Breast epithelium (tissue), 4 donors: Measurements from ENCODE around the gene TIAM2. TPM values are rescaled to one million over a fixed set of nuclear protein-coding genes. Genes with fewer than 3 reads are reported as not detected.
A peak's percentile ranks its signal among the peaks of the same experiment; 100 is the strongest.

Source experiments
- DNase-seq, 2 donors: peaks; one replicate each; pipeline ENCODE4 v3.0.0-alpha.2; 2019; ENCODE audit warnings: low spot score in 2 of 2
- H3K27ac ChIP-seq, 2 donors: fragments of 200-600 bp; sonication (generic) in 1 of 2; one replicate each; pipeline ENCODE4 v1.5.1; 2016 to 2019; ENCODE audit warnings: mild to moderate bottlenecking in 1 of 2
- H3K27me3 ChIP-seq, 2 donors: fragments of 200-600 bp; sonication (generic) in 1 of 2; one replicate each; pipeline versions ENCODE4 v1.5.1 to v1.6.0; 2017 to 2019; ENCODE audit warnings: control low read depth in 1 of 2, mild to moderate bottlenecking in 1 of 2
- H3K36me3 ChIP-seq: fragments of 200-600 bp; one replicate; pipeline ENCODE4 v1.5.1; 2019
- H3K4me1 ChIP-seq, 2 donors: fragments of 200-600 bp; sonication (generic); one replicate each; pipeline ENCODE4 v1.5.1; 2016 to 2019; ENCODE audit warnings: control low read depth in 1 of 2
- H3K4me3 ChIP-seq, 3 donors: fragments of 200-600 bp; sonication (generic); 1 replicate in 2 of 3; 2 replicates in 1 of 3; pipeline ENCODE4 v1.5.1; 2016 to 2019; ENCODE audit warnings: mild to moderate bottlenecking in 3 of 3, moderate library complexity in 2 of 3
- H3K9me3 ChIP-seq, 2 donors: fragments of 200-600 bp; sonication (generic) in 1 of 2; one replicate each; pipeline ENCODE4 v1.5.1; 2016 to 2019; ENCODE audit warnings: control low read depth in 1 of 2
- POLR2A ChIP-seq: fragments of 450-650 bp; IDR thresholded peaks from one replicate; pipeline ENCODE4 v1.6.1; 2016; ENCODE audit warnings: antibody characterized with exemption, mild to moderate bottlenecking, moderate library complexity
- POLR2AphosphoS5 ChIP-seq, 3 donors: sonication (generic); formaldehyde crosslinking; IDR thresholded peaks; one replicate each; pipeline ENCODE4 v1.6.1; 2017; ENCODE audit warnings: antibody characterized with exemption in 3 of 3
- intact Hi-C: fragments of 100-400 bp; cut with DNase I; formaldehyde crosslinking; loops from one replicate; pipeline ENCODE4 v1.15.1; 2023; ENCODE audit warnings: low total_unique reads
- total RNA-seq, 3 donors: library from RNA; depleted of rRNA; stranded (reverse); fragments of >200 nt; gene quantifications; one replicate each; pipeline ENCODE4 v1.1.0, GENCODE V29; 2016
- TF ChIP-seq, protein P1 (sequence below), 3 donors: fragments of 450-650 bp; IDR thresholded peaks; one replicate each; pipeline ENCODE4 v1.5.1; 2016 to 2017; ENCODE audit warnings: antibody characterized with exemption in 3 of 3, mild to moderate bottlenecking in 3 of 3, moderate library complexity in 3 of 3

Gene TIAM2
- total RNA-seq, 3 donors from 2014 or later, result 5.8 to 32.3 (median 12.8) TPM

DNA sequence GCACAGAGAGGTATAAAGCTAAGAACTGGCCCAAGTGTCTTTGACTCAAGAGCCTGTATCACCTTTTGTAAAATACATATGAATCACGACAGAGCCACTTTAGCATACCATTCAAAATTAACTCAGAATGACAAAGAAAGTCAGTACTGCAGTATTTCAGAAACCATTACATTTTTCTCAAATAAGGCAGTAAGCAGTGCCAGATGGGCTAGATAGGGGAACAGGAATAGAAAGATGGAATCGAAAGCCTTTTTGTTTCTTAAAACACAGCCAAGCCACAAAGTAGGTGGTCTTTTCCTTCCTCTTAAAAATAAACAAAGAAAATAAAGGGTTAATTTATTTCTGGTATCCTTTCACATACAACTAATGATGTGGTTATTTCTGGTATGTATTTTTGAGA is 279.0 kb downstream of the TIAM2 start:
- H3K36me3 ChIP-seq, result no peaks in the 10 kb centered on the region
- DNase-seq, result no peak
- no peaks in the 10 kb centered on the region for H3K27me3 ChIP-seq
- H3K27ac ChIP-seq, result peak overlapping the region; percentile 6 to 80
- no peak overlapping the region for H3K4me3 ChIP-seq
- no peaks in the 10 kb centered on the region for H3K4me1 ChIP-seq
- no peak for TF ChIP-seq POLR2A
- no peak for TF ChIP-seq POLR2AphosphoS5 (IDR thresholded peaks at IDR 0.05)
- TF ChIP-seq, protein P1, sequence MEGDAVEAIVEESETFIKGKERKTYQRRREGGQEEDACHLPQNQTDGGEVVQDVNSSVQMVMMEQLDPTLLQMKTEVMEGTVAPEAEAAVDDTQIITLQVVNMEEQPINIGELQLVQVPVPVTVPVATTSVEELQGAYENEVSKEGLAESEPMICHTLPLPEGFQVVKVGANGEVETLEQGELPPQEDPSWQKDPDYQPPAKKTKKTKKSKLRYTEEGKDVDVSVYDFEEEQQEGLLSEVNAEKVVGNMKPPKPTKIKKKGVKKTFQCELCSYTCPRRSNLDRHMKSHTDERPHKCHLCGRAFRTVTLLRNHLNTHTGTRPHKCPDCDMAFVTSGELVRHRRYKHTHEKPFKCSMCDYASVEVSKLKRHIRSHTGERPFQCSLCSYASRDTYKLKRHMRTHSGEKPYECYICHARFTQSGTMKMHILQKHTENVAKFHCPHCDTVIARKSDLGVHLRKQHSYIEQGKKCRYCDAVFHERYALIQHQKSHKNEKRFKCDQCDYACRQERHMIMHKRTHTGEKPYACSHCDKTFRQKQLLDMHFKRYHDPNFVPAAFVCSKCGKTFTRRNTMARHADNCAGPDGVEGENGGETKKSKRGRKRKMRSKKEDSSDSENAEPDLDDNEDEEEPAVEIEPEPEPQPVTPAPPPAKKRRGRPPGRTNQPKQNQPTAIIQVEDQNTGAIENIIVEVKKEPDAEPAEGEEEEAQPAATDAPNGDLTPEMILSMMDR (IDR thresholded peaks at IDR 0.05), result no peak
- intact Hi-C loops, result no loop called here
- H3K9me3 ChIP-seq, result no peaks in the 10 kb centered on the region

- Histone ChIP-seq H3K4me3 (no peak overlapping the region), H3K36me3 (no peaks in the 10 kb centered on the region), H3K9me3 (no peaks in the 10 kb centered on the region), H3K4me1 (no peaks in the 10 kb centered on the region), H3K27me3 (no peaks in the 10 kb centered on the region), H3K27ac (peak overlapping the region; percentile 6 to 80)
- intact Hi-C loops, result no loop called here
- TF ChIP-seq POLR2A (no peak), POLR2AphosphoS5 (IDR thresholded peaks at IDR 0.05) (no peak)
- TF ChIP-seq, protein P1 (IDR thresholded peaks at IDR 0.05), result no peak
- peak in 1 of 2 donors; percentile 70 for DNase-seq
Measured at GRCh38 chr6:155274533-155274932, 279.4 kb downstream of the TIAM2 start.

- Histone ChIP-seq H3K27ac (peak overlapping the region; percentile 37 to 62), H3K27me3 (no peaks in the 10 kb centered on the region), H3K4me1 (no peaks in the 10 kb centered on the region), H3K36me3 (no peaks in the 10 kb centered on the region), H3K4me3 (no peak overlapping the region), H3K9me3 (no peaks in the 10 kb centered on the region)
- TF ChIP-seq, protein P1 (IDR thresholded peaks at IDR 0.05), result no peak
- TF ChIP-seq POLR2A (no peak), POLR2AphosphoS5 (IDR thresholded peaks at IDR 0.05) (no peak)
- no peak for DNase-seq
- intact Hi-C loops, result no loop called here
Measured at GRCh38 chr6:155275808-155276480, 280.8 kb downstream of the TIAM2 start.

DNA sequence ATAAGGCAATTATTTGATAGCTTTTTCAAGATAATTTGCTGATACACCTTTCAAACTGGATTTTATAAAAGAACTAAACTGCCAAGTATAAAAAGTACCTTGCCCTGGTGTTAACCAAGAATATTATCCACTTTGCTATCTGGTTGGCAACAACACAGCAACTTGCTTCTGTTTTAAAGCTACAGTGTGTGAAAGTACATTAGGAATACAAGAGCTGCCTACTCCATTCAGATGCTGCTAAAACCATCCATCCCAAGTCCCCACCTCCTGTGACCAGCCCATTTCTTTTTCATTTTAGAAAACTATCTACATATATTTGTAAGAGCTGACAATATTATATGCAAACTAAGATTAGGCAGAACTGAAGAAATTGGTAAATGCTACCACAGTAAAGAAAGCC is 281.5 kb downstream of the TIAM2 start:
- TF ChIP-seq POLR2AphosphoS5 (IDR thresholded peaks at IDR 0.05) (no peak), POLR2A (no peak)
- TF ChIP-seq, protein P1 (IDR thresholded peaks at IDR 0.05), result no peak
- Histone ChIP-seq H3K27me3 (no peaks in the 10 kb centered on the region), H3K9me3 (no peaks in the 10 kb centered on the region), H3K36me3 (no peaks in the 10 kb centered on the region), H3K4me3 (no peak overlapping the region), H3K4me1 (no peaks in the 10 kb centered on the region), H3K27ac (no peak overlapping the region)
- DNase-seq, result no peak
- intact Hi-C loops, result no loop called here

DNA sequence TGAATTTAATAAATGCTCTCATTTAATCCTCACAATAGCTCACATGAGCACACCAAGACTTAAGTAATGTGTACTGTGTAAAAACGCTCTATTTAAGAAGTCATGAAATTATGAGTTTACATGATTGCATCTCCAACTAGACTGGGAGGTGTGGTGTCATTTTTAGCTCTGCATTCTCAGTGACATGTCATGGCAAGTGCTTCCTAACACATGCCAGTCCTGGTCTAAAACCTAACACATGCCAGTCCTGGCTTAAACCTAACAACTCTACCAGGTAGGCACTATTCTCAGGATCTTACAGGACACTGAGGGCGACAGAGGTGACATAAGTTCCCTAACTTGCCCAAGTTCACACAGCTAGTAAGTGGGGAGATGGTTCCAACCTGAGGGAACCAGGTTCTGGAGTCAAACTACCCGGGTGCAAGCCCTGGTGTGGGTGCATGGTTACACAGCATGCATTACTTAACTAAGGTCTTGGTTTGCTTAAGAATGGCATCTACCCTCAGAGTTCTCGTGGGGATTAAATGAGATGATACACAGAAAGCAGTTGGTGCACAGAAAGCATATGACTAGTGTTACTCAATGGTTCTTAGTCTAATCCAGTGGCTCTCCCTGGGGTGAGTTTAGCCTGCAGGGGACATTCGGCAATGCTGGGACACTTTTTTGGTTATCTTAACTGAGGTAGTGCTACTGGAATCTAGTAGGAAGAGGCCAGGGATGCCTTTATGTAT is 283.4 kb downstream of the TIAM2 start:
- Histone ChIP-seq H3K4me1 (no peaks in the 10 kb centered on the region), H3K4me3 (no peak overlapping the region), H3K27me3 (no peaks in the 10 kb centered on the region), H3K27ac (no peak overlapping the region), H3K9me3 (no peaks in the 10 kb centered on the region), H3K36me3 (no peaks in the 10 kb centered on the region)
- TF ChIP-seq, protein P1 (IDR thresholded peaks at IDR 0.05), result no peak
- no peak for TF ChIP-seq POLR2AphosphoS5 (IDR thresholded peaks at IDR 0.05)
- TF ChIP-seq POLR2A, result no peak
- intact Hi-C loops, result no loop called here
- DNase-seq, result no peak
